22Rv1 (cell line): ENCODE measurements around the gene RNF114.
"Not testable (repeated sequence)": the region's sequence is repeated elsewhere in the genome, so short reads cannot be mapped to it uniquely, and the experiment has no call there.

ENCODE experiments used
- H3K27ac ChIP-seq: fragments of 450-650 bp; 2 replicates; pipeline ENCODE4 v1.5.1; 2017
- CTCF ChIP-seq: fragments of 450-650 bp; IDR thresholded peaks from 2 replicates; pipeline ENCODE4 v1.5.1; 2017; ENCODE audit warnings: mild to moderate bottlenecking
- ZFX ChIP-seq: fragments of 450-650 bp; IDR thresholded peaks from 2 replicates; pipeline ENCODE4 v1.6.1; 2017; ENCODE audit warnings: antibody characterized with exemption, borderline replicate concordance

RNF114 gene

GRCh38 chr20:49987868-49988690, 51.9 kb downstream of the RNF114 start:
- no peak overlapping the region for H3K27ac ChIP-seq

GRCh38 chr20:49989234-49990065, 53.3 kb downstream of the RNF114 start:
- TF ChIP-seq CTCF = no peak
- TF ChIP-seq ZFX = no peak
- H3K27ac ChIP-seq = no peak overlapping the region

More at GRCh38 chr20:49987868-49988690, 51.9 kb downstream of the RNF114 start:
- TF ChIP-seq ZFX (no peak), CTCF (no peak)

- TF ChIP-seq CTCF = no peak
- no peak for TF ChIP-seq ZFX
- H3K27ac ChIP-seq = no peak overlapping the region
These were observed 54.1 kb downstream of the RNF114 start for GRCh38 chr20:49990271-49990720.

- no peak overlapping the region for H3K27ac ChIP-seq
- TF ChIP-seq CTCF (no peak), ZFX (no peak)
These were observed 57.1 kb downstream of the RNF114 start for GRCh38 chr20:49993301-49993751.

- no peak overlapping the region for H3K27ac ChIP-seq
- TF ChIP-seq CTCF (no peak), ZFX (no peak)
These were observed 59.4 kb downstream of the RNF114 start for GRCh38 chr20:49995586-49995985.

- H3K27ac ChIP-seq = not testable (repeated sequence)
These were observed 62.4 kb downstream of the RNF114 start for GRCh38 chr20:49998478-49999188.

GRCh38 chr20:49999329-49999728, 63.1 kb downstream of the RNF114 start:
- TF ChIP-seq CTCF = no peak
- TF ChIP-seq ZFX = no peak
- H3K27ac ChIP-seq = no peak overlapping the region

GRCh38 chr20:50000548-50001222, 64.5 kb downstream of the RNF114 start:
- H3K27ac ChIP-seq = not testable (repeated sequence)
